Right cardiac atrium (tissue), 5 donors: Measurements from ENCODE around the gene NBPF26. TPM values are rescaled to one million over a fixed set of nuclear protein-coding genes. Genes with fewer than 3 reads are reported as not detected.
"Not testable (repeated sequence)": the region's sequence is repeated elsewhere in the genome, so short reads cannot be mapped to it uniquely, and the experiment has no call there.

Experiments used
- ATAC-seq, 2 donors: fragments of 200-7000 bp; cut with Tn5 transposase; one replicate each; pipeline versions ENCODE4 v1.8.0 to v1.9.1; 2020; ENCODE audit warnings: moderate library complexity in 2 of 2, mild to moderate bottlenecking in 1 of 2
- DNase-seq, 3 donors: peaks; one replicate each; pipeline ENCODE4 v3.0.0-alpha.2; 2020
- H3K27ac ChIP-seq: one replicate; pipeline ENCODE4 v1.5.1; 2013; ENCODE audit warnings: mild to moderate bottlenecking, low read length, control low read depth, moderate library complexity
- H3K27me3 ChIP-seq: one replicate; pipeline ENCODE4 v1.6.1; 2013; ENCODE audit not compliant: control insufficient read depth, insufficient read depth
- H3K4me1 ChIP-seq: one replicate; pipeline ENCODE4 v1.6.1; 2013; ENCODE audit warnings: low read length; ENCODE audit not compliant: control insufficient read depth, insufficient read depth
- H3K4me3 ChIP-seq: one replicate; pipeline ENCODE4 v1.5.1; 2013; ENCODE audit warnings: low read length, control low read depth
- H3K9me3 ChIP-seq: one replicate; pipeline ENCODE4 v1.6.1; 2013; ENCODE audit warnings: low read length; ENCODE audit not compliant: control insufficient read depth
- WGBS: extraction: QIAGEN DNeasy Blood & Tissue Kit; methylation state at CpG from one replicate; pipeline ENCODE4 v1.1.7; 2013; 5-methylcytosine and 5-hydroxymethylcytosine counted together
- intact Hi-C, 4 donors: fragments of 100-400 bp; cut with DNase I; formaldehyde crosslinking; loops; one replicate each; pipeline versions ENCODE4 v1.11.0 to v1.14.0; 2022 to 2023
- polyA plus RNA-seq: library from polyadenylated mRNA; stranded (reverse); fragments of 200-250 nt; gene quantifications from one replicate; pipeline ENCODE4 v1.2.3, GENCODE V29; 2013
- total RNA-seq, 4 donors: library from RNA; stranded (reverse); fragmentation: NEBNext Ultra II Directional; extraction: Animal tissue kit (Norgen Biotek cat#: 25700); gene quantifications; one replicate each; pipeline ENCODE4 v1.2.1, GENCODE V29; 2021
- donor health status: healthy with polysubstance abuse.
- donor health status: DM: no; HTN: yes; CAD: no.
- donor health status: DM: no; HTN: no; CAD: no.
- donor health status: DM: no; HTN: yes; CAD: no; lungs with severe emphysema.
- donor health status: DM: yes; HTN: yes; CAD: no.

Gene NBPF26
- total and polyA plus RNA-seq, 5 donors = 0.62 to 16.4 (median 7.6) TPM

DNA sequence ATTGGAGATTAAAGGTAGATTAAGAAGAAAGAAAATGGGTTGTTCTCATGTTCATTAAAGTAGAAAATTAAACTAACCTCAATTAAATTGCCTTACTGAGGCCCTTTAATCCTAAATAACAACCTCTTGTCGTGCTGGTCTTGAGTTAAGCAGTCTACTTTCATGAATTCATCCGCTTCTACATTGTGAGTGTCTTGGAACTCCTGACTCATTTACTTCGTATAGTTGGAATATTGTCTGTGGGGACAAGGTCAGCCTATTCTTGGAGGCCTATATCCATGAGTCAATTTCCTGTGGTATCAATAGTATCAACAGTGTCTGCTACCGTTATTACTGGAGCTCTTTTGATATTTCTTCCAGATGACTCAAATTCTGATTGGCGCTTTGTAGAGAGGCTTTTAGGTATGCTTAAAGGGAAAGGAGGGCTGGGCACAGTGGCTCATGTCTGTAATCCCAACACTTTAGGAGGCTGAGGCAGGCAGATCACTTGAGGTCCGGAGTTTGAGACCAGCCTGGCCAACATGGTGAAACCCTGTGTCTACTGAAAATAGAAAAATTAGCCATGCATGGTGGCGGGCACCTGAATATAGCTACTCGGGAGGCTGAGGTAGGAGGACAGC, 136.0 kb downstream of the NBPF26 start:
- H3K4me1 ChIP-seq, intact Hi-C loops, ATAC-seq, H3K9me3 ChIP-seq, H3K27ac ChIP-seq, H3K4me3 ChIP-seq, H3K27me3 ChIP-seq, DNase-seq: not testable (repeated sequence)
- 68% methylated on average over 3 of the region's 8 CpGs for WGBS

- H3K4me1 ChIP-seq, DNase-seq, H3K27ac ChIP-seq, intact Hi-C loops, ATAC-seq, H3K4me3 ChIP-seq, H3K9me3 ChIP-seq, H3K27me3 ChIP-seq: not testable (repeated sequence)
These were observed 154.5 kb downstream of the NBPF26 start for GRCh38 chr1:120878206-120878605.

- H3K9me3 ChIP-seq, intact Hi-C loops, H3K4me1 ChIP-seq, ATAC-seq, H3K27ac ChIP-seq, H3K27me3 ChIP-seq, H3K4me3 ChIP-seq, DNase-seq: not testable (repeated sequence)
- 91% methylated on average over 1 of the region's 1 CpG for WGBS
These were observed 156.3 kb downstream of the NBPF26 start for GRCh38 chr1:120880056-120880455.

- H3K27me3 ChIP-seq, DNase-seq, H3K4me3 ChIP-seq, intact Hi-C loops, H3K27ac ChIP-seq, H3K9me3 ChIP-seq, ATAC-seq, H3K4me1 ChIP-seq: not testable (repeated sequence)
These were observed 158.2 kb downstream of the NBPF26 start for GRCh38 chr1:120881934-120882333.

Other genes with a start within 250 kb of the NBPF26 start
- not detected for gene PPIAL4A, start 165.8 kb downstream of the NBPF26 start, total RNA-seq
- gene PPIAL4A, start 165.8 kb downstream of the NBPF26 start, polyA plus RNA-seq = not detected